Measurements from ENCODE around the gene JUND.

DNA sequence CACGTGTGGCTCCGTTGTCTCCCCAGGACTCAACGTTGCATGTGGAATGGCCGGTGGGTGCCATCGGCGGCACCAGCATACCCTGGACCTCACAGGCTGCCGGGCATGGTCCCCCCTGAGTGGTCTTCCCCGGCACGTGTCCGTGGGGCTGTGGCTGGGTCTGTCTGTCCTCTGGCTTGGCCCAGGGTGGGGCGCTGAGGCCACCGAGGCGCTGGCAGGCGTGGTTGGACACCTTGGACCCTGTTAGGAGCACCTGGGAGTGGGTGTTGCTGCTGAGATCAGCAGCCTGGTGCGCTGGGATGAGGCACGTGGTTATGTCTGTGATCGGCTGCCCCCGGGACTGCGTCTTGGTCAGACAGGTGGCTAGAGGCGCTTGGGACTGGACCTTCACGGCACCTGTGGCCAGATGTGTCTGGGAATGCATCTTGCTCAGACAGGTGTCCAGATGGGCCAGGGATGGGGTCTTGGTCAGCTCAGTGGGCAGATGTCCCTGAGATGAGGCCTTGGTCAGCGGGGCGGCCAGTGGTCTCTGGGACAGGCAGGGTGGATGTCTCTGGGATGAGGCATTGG lies 16.4 kb downstream of the JUND start:
- TF ChIP-seq, protein P1, sequence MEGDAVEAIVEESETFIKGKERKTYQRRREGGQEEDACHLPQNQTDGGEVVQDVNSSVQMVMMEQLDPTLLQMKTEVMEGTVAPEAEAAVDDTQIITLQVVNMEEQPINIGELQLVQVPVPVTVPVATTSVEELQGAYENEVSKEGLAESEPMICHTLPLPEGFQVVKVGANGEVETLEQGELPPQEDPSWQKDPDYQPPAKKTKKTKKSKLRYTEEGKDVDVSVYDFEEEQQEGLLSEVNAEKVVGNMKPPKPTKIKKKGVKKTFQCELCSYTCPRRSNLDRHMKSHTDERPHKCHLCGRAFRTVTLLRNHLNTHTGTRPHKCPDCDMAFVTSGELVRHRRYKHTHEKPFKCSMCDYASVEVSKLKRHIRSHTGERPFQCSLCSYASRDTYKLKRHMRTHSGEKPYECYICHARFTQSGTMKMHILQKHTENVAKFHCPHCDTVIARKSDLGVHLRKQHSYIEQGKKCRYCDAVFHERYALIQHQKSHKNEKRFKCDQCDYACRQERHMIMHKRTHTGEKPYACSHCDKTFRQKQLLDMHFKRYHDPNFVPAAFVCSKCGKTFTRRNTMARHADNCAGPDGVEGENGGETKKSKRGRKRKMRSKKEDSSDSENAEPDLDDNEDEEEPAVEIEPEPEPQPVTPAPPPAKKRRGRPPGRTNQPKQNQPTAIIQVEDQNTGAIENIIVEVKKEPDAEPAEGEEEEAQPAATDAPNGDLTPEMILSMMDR (IDR thresholded peaks at IDR 0.05 in 8 of 11, conservative IDR thresholded peaks at IDR 0.05 in 3 of 11), result no peak
- no peak for TF ChIP-seq POLR2A (IDR thresholded peaks at IDR 0.05)
- peak in 2 of 3 donors; percentile 17 to 35 for TF ChIP-seq POLR2AphosphoS5 (IDR thresholded peaks at IDR 0.05)
